HCT116 (cell line): ENCODE measurements around the gene FBXL3.

Experiments
- CTCF ChIP-seq, 3 experiments: fragments of 200-600 bp in 1 of 3; sonication (generic) in 1 of 3; IDR thresholded peaks in 2 of 3; conservative IDR thresholded peaks in 1 of 3; 2 replicates each; pipeline ENCODE4 v1.5.1; 2012 to 2017; ENCODE audit warnings: low read depth in 2 of 3, low read length in 2 of 3, antibody characterized with exemption in 1 of 3, borderline replicate concordance in 1 of 3, control low read depth in 1 of 3, mild to moderate bottlenecking in 1 of 3, mixed read lengths in 1 of 3, mixed run types in 1 of 3, moderate library complexity in 1 of 3; ENCODE audit not compliant: insufficient read depth in 1 of 3
- EGR1 ChIP-seq: IDR thresholded peaks from 2 replicates; pipeline ENCODE4 v1.6.1; 2012; ENCODE audit warnings: low read depth
- EZH2 ChIP-seq: fragments of 200-600 bp; sonication (generic); IDR thresholded peaks from 2 replicates; pipeline ENCODE4 v1.6.1; 2017; ENCODE audit warnings: antibody characterized with exemption, mixed run types
- EZH2phosphoT487 ChIP-seq: fragments of 200-600 bp; IDR thresholded peaks from 2 replicates; pipeline ENCODE4 v1.6.1; 2018; ENCODE audit warnings: antibody characterized with exemption, borderline replicate concordance
- MAX ChIP-seq: IDR thresholded peaks from 2 replicates; pipeline ENCODE4 v1.6.1; 2012
- POLR2A ChIP-seq: IDR thresholded peaks from 2 replicates; pipeline ENCODE4 v1.7.0; 2011; ENCODE audit warnings: borderline replicate concordance; ENCODE audit not compliant: insufficient read depth, insufficient read length; ENCODE audit errors: extremely low read depth
- POLR2AphosphoS5 ChIP-seq: IDR thresholded peaks from 2 replicates; pipeline ENCODE4 v1.6.1; 2011; ENCODE audit warnings: mild to moderate bottlenecking, low read depth, low read length, moderate library complexity
- REST ChIP-seq: IDR thresholded peaks from 2 replicates; pipeline ENCODE4 v1.6.1; 2012; ENCODE audit warnings: low read depth
- ZNF274 ChIP-seq: fragments of 200-500 bp; sonication (Bioruptor generic); IDR thresholded peaks from 2 replicates; pipeline ENCODE4 v1.6.1; 2014; ENCODE audit warnings: mild to moderate bottlenecking, low read depth, low read length, inconsistent platforms

GRCh38 chr13:77028202-77028601, 1.2 kb upstream of the FBXL3 start:
- TF ChIP-seq POLR2AphosphoS5 (no peak), EZH2 (no peak), POLR2A (no peak), CTCF (IDR thresholded peaks at IDR 0.05 in 2 of 3, conservative IDR thresholded peaks at IDR 0.05 in 1 of 3; ENCODE audit: borderline replicate concordance in 1 of 3, insufficient read depth in 1 of 3, low read depth in 2 of 3, low read length in 2 of 3) (no peak), EGR1 (no peak), ZNF274 (no peak), EZH2phosphoT487 (no peak), REST (no peak), MAX (no peak)
